Small intestine (tissue), 7 donors: Measurements from ENCODE around the gene PEAK1. TPM values are rescaled to one million over a fixed set of nuclear protein-coding genes. Genes with fewer than 3 reads are reported as not detected.

Experiments used
- DNase-seq, 2 donors: peaks; one replicate each; pipeline versions ENCODE4 v3.0.0 to v3.0.0-alpha.2; 2013
- FAIRE-seq: peaks from 2 replicates; lab custom pipeline; 2012; peaks lifted over from hg19 to GRCh38; lab: Jason Lieb, UNC
- H3K27ac ChIP-seq, 3 donors: one replicate each; pipeline ENCODE4 v1.5.1; 2013; ENCODE audit warnings: low read length in 2 of 3, mild to moderate bottlenecking in 2 of 3, control low read depth in 1 of 3, inconsistent platforms in 1 of 3, low read depth in 1 of 3, moderate library complexity in 1 of 3
- H3K27me3 ChIP-seq, 3 donors: one replicate each; pipeline ENCODE4 v1.6.1; 2013; ENCODE audit warnings: low read length in 3 of 3, inconsistent platforms in 1 of 3; ENCODE audit not compliant: control insufficient read depth in 3 of 3, insufficient read depth in 3 of 3
- H3K36me3 ChIP-seq, 3 donors: one replicate each; pipeline ENCODE4 v1.6.1; 2013; ENCODE audit warnings: low read length in 3 of 3, inconsistent platforms in 1 of 3, low read depth in 1 of 3, mild to moderate bottlenecking in 1 of 3, moderate library complexity in 1 of 3; ENCODE audit not compliant: control insufficient read depth in 3 of 3, insufficient read depth in 2 of 3
- H3K4me1 ChIP-seq, 3 donors: one replicate each; pipeline ENCODE4 v1.6.1; 2013; ENCODE audit warnings: low read length in 2 of 3, inconsistent platforms in 1 of 3, low read depth in 1 of 3, mild to moderate bottlenecking in 1 of 3, moderate library complexity in 1 of 3; ENCODE audit not compliant: control insufficient read depth in 3 of 3, insufficient read depth in 2 of 3
- H3K4me3 ChIP-seq, 3 donors: one replicate each; pipeline ENCODE4 v1.5.1; 2013; ENCODE audit warnings: low read length in 3 of 3, control low read depth in 1 of 3, inconsistent platforms in 1 of 3, low read depth in 1 of 3, mild to moderate bottlenecking in 1 of 3, moderate library complexity in 1 of 3
- H3K9me3 ChIP-seq, 2 donors: one replicate each; pipeline ENCODE4 v1.6.1; 2013; ENCODE audit warnings: low read depth in 1 of 2, low read length in 1 of 2; ENCODE audit not compliant: control insufficient read depth in 2 of 2, insufficient read depth in 1 of 2
- WGBS, 3 donors: extraction: QIAGEN DNeasy Blood & Tissue Kit; methylation state at CpG; one replicate each; pipeline ENCODE4 v1.1.7; 2013; 5-methylcytosine and 5-hydroxymethylcytosine counted together
- polyA plus RNA-seq, 4 donors: library from polyadenylated mRNA; stranded (reverse) in 3 of 4; unstranded in 1 of 4; fragments of 200-250 nt in 3 of 4; fragments of 120-200 nt in 1 of 4; gene quantifications; one replicate each; pipeline versions ENCODE4 v1.2.1 to v1.2.3, GENCODE V29; 2013
- donor health status: healthy with polysubstance abuse.
- donor health status: control.
- donor health status: control.
- donor health status: Bipolar disorder and iron deficiency.
- donor health status: healthy.

PEAK1 gene
- polyA plus RNA-seq, 4 donors: 1.4 to 24.8 (median 5.3) TPM

GRCh38 chr15:77201665-77202064 lies 218.2 kb downstream of the PEAK1 start:
- H3K27me3 ChIP-seq: no peaks in the 10 kb centered on the region
- no peak for FAIRE-seq

GRCh38 chr15:77196381-77196780 lies 223.5 kb downstream of the PEAK1 start:
- Histone ChIP-seq H3K36me3 (no peaks in the 10 kb centered on the region), H3K27ac (no peak overlapping the region), H3K4me3 (no peak overlapping the region), H3K9me3 (peaks cover 0 to 7% of the 10 kb centered on the region in 2 donors), H3K27me3 (no peaks in the 10 kb centered on the region), H3K4me1 (no peaks in the 10 kb centered on the region)
- no peak for FAIRE-seq
- no peak for DNase-seq

More at GRCh38 chr15:77201665-77202064, 218.2 kb downstream of the PEAK1 start:
- H3K4me3 ChIP-seq: no peak overlapping the region
- peaks cover 0 to 2% (median 0%) of the 10 kb centered on the region in 3 donors for H3K36me3 ChIP-seq
- DNase-seq: no peak
- no peaks in the 10 kb centered on the region for H3K4me1 ChIP-seq
- no peak overlapping the region for H3K27ac ChIP-seq
- H3K9me3 ChIP-seq: peaks cover 0 to 7% of the 10 kb centered on the region in 2 donors

- H3K27ac ChIP-seq: no peak overlapping the region
- no peaks in the 10 kb centered on the region for H3K27me3 ChIP-seq
- H3K36me3 ChIP-seq: no peaks in the 10 kb centered on the region
- no peaks in the 10 kb centered on the region for H3K4me1 ChIP-seq
- FAIRE-seq (no peak), DNase-seq (no peak)
- peaks cover 0 to 7% of the 10 kb centered on the region in 2 donors for H3K9me3 ChIP-seq
- 96 to 98% (median 96%) methylated on average over 3 of the region's 3 CpGs for WGBS, 3 donors
- no peak overlapping the region for H3K4me3 ChIP-seq
Measured at GRCh38 chr15:77195586-77195985, 224.3 kb downstream of the PEAK1 start.

- H3K27me3 ChIP-seq: no peaks in the 10 kb centered on the region
- WGBS, 3 donors: 90 to 97% (median 95%) methylated on average over 4 of the region's 4 CpGs
- peaks cover 0 to 3% (median 2%) of the 10 kb centered on the region in 3 donors for H3K4me1 ChIP-seq
- no peaks in the 10 kb centered on the region for H3K36me3 ChIP-seq
- FAIRE-seq (no peak), DNase-seq (no peak)
- H3K4me3 ChIP-seq: no peak overlapping the region
- no peak overlapping the region for H3K27ac ChIP-seq
- no peaks in the 10 kb centered on the region for H3K9me3 ChIP-seq
Measured at GRCh38 chr15:77192451-77192850, 227.5 kb downstream of the PEAK1 start.

GRCh38 chr15:77191230-77191834 lies 228.6 kb downstream of the PEAK1 start:
- WGBS, 3 donors: 89 to 93% (median 91%) methylated on average over 2 of the region's 2 CpGs
- no peak for DNase-seq
- peaks cover 6 to 11% (median 8%) of the 10 kb centered on the region in 3 donors for H3K4me1 ChIP-seq
- no peaks in the 10 kb centered on the region for H3K27me3 ChIP-seq
- no peaks in the 10 kb centered on the region for H3K36me3 ChIP-seq
- H3K9me3 ChIP-seq: no peaks in the 10 kb centered on the region
- H3K4me3 ChIP-seq: no peak overlapping the region
- H3K27ac ChIP-seq: no peak overlapping the region
- no peak for FAIRE-seq

GRCh38 chr15:77187751-77188464 lies 232.0 kb downstream of the PEAK1 start:
- Histone ChIP-seq H3K9me3 (no peaks in the 10 kb centered on the region), H3K4me1 (peaks cover 6 to 19% (median 8%) of the 10 kb centered on the region in 3 donors), H3K27me3 (no peaks in the 10 kb centered on the region), H3K4me3 (no peak overlapping the region), H3K27ac (peak overlapping the region in 2 of 3 donors; percentile 44 to 84), H3K36me3 (no peaks in the 10 kb centered on the region)
- peak; percentile 27 to 47 for DNase-seq
- no peak for FAIRE-seq
- WGBS, 3 donors: 47 to 69% (median 57%) methylated on average over 4 of the region's 4 CpGs

GRCh38 chr15:77186594-77187011 lies 233.3 kb downstream of the PEAK1 start:
- peak; percentile 43 to 64 for DNase-seq
- Histone ChIP-seq H3K4me3 (no peak overlapping the region), H3K27ac (peak overlapping the region in 2 of 3 donors; percentile 39 to 44), H3K4me1 (peaks cover 6 to 19% (median 8%) of the 10 kb centered on the region in 3 donors), H3K27me3 (no peaks in the 10 kb centered on the region), H3K36me3 (peaks cover 0 to under 1% (median 0%) of the 10 kb centered on the region in 3 donors), H3K9me3 (no peaks in the 10 kb centered on the region)
- no peak for FAIRE-seq
- 17 to 36% (median 22%) methylated on average over 3 of the region's 3 CpGs for WGBS, 3 donors

GRCh38 chr15:77185242-77185785 lies 234.6 kb downstream of the PEAK1 start:
- no peaks in the 10 kb centered on the region for H3K27me3 ChIP-seq
- H3K27ac ChIP-seq: no peak overlapping the region
- FAIRE-seq (no peak), DNase-seq (no peak)
- WGBS, 3 donors: 90 to 93% (median 91%) methylated on average over 2 of the region's 2 CpGs
- H3K36me3 ChIP-seq: peaks cover 0 to 2% (median 0%) of the 10 kb centered on the region in 3 donors
- peaks cover 6 to 22% (median 9%) of the 10 kb centered on the region in 3 donors for H3K4me1 ChIP-seq
- H3K4me3 ChIP-seq: no peak overlapping the region
- no peaks in the 10 kb centered on the region for H3K9me3 ChIP-seq
